Tibial nerve (tissue), 3 donors: ENCODE measurements around the gene LRG1.

Experiments used
- POLR2A ChIP-seq, 2 donors: fragments of 450-650 bp; IDR thresholded peaks; one replicate each; pipeline ENCODE4 v1.6.1; 2017; ENCODE audit warnings: antibody characterized with exemption in 2 of 2, mild to moderate bottlenecking in 2 of 2, moderate library complexity in 2 of 2
- TF ChIP-seq, protein P1 (sequence below), 5 experiments: fragments of 200-600 bp in 3 of 5; fragments of 450-650 bp in 2 of 5; sonication (generic) in 3 of 5; IDR thresholded peaks; one replicate each; pipeline ENCODE4 v1.5.1; 2016 to 2019; ENCODE audit warnings: antibody characterized with exemption in 5 of 5, mild to moderate bottlenecking in 3 of 5, moderate library complexity in 2 of 5

DNA sequence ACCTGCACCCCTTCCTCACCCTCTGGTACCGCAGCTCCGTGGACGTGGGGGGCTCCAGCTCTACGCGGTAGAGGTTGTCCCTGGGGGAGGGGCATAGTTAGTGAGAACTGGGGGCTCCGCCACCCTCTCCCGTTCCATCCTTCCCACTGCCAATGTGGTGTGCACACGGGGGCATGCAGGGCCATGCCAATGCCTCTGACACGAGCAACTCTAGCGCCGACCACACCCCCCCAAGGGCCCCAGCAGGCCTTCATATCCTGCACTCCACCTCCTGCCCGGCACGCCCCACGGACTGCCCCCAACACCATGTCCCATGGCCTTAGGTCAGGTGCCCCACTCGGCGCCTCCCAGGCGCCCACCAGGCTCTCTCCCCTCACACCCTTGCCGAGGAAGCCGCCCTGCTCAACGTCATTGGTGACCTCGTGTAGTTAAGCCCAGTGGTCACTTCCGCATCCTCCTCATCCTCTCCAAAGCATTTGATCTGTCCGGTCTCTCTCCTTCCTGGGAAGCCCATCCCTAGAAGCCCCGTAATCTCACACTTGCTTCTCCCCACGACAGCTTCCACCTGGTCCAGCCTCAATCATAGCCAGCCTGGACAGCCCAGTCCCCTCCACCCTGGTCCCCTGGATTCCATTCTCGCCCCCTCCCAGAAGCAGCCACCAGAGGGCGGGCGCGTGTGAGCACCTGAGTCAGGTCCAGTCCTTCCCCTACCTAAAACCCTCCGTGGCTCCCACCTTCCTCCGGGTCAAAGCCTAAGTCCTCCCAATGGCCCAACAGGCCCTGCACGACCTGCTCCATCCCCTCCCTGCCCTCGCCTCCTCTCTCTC is 17.5 kb upstream of the LRG1 start:
- TF ChIP-seq, protein P1, sequence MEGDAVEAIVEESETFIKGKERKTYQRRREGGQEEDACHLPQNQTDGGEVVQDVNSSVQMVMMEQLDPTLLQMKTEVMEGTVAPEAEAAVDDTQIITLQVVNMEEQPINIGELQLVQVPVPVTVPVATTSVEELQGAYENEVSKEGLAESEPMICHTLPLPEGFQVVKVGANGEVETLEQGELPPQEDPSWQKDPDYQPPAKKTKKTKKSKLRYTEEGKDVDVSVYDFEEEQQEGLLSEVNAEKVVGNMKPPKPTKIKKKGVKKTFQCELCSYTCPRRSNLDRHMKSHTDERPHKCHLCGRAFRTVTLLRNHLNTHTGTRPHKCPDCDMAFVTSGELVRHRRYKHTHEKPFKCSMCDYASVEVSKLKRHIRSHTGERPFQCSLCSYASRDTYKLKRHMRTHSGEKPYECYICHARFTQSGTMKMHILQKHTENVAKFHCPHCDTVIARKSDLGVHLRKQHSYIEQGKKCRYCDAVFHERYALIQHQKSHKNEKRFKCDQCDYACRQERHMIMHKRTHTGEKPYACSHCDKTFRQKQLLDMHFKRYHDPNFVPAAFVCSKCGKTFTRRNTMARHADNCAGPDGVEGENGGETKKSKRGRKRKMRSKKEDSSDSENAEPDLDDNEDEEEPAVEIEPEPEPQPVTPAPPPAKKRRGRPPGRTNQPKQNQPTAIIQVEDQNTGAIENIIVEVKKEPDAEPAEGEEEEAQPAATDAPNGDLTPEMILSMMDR (IDR thresholded peaks at IDR 0.05): peak in 1 of 5 experiments; percentile 8
- no peak for TF ChIP-seq POLR2A (IDR thresholded peaks at IDR 0.05)
